Measurements from ENCODE around the gene LITAFD.
"Not testable (repeated sequence)": the region's sequence is repeated elsewhere in the genome, so short reads cannot be mapped to it uniquely, and the experiment has no call there.

LITAFD gene

GRCh38 chr16:8872967-8873865, 8.9 kb upstream of the LITAFD start:
- no peak for DNase-seq

GRCh38 chr16:8873866-8874195, 8.3 kb upstream of the LITAFD start:
- DNase-seq: not testable (repeated sequence)

- no peak for DNase-seq
Measured at GRCh38 chr16:8874388-8874787, 7.8 kb upstream of the LITAFD start.

GRCh38 chr16:8875317-8875716, 6.8 kb upstream of the LITAFD start:
- not testable (repeated sequence) for DNase-seq

- DNase-seq: no peak
Measured at GRCh38 chr16:8877894-8878522, 4.1 kb upstream of the LITAFD start.

GRCh38 chr16:8878523-8878911, 3.6 kb upstream of the LITAFD start:
- DNase-seq: no peak

GRCh38 chr16:8880839-8881510, 1.2 kb upstream of the LITAFD start:
- DNase-seq: no peak

GRCh38 chr16:8882725-8883377, 700 bp downstream of the LITAFD start:
- DNase-seq: no peak

- no peak for DNase-seq
Measured at GRCh38 chr16:8885674-8886592, 3.8 kb downstream of the LITAFD start.

GRCh38 chr16:8886593-8887430, 4.7 kb downstream of the LITAFD start:
- DNase-seq: no peak

- no peak for DNase-seq
Measured at GRCh38 chr16:8887431-8887765, 5.2 kb downstream of the LITAFD start.

- no peak for DNase-seq
Measured at GRCh38 chr16:8887952-8888560, 5.9 kb downstream of the LITAFD start.

GRCh38 chr16:8888951-8889892, 7.1 kb downstream of the LITAFD start:
- DNase-seq: no peak

- no peak for DNase-seq
Measured at GRCh38 chr16:8889893-8890548, 7.9 kb downstream of the LITAFD start.

GRCh38 chr16:8890549-8890921, 8.4 kb downstream of the LITAFD start:
- DNase-seq: no peak

- DNase-seq: peak in 1 of 5 donors; percentile 17
Measured at GRCh38 chr16:8892101-8892575, 10.0 kb downstream of the LITAFD start.

GRCh38 chr16:8893426-8893825, 11.3 kb downstream of the LITAFD start:
- no peak for DNase-seq

GRCh38 chr16:8893976-8894690, 12.0 kb downstream of the LITAFD start:
- no peak for DNase-seq
